Heart left ventricle (tissue), 13 donors: ENCODE results near the gene SUGCT.

Experiments
- CTCF ChIP-seq, 12 donors: fragments of 200-600 bp; sonication (generic) in 4 of 12; IDR thresholded peaks; one replicate each; pipeline versions ENCODE4 v1.5.0 to v1.8.0; 2018 to 2022; ENCODE audit warnings: antibody characterized with exemption in 12 of 12, mild to moderate bottlenecking in 5 of 12
- POLR2A ChIP-seq, 2 donors: fragments of 450-650 bp; IDR thresholded peaks; one replicate each; pipeline ENCODE4 v1.6.1; 2017; ENCODE audit warnings: antibody characterized with exemption in 2 of 2, mild to moderate bottlenecking in 2 of 2, moderate library complexity in 2 of 2
- donor health status: ischemic (EF 13 %, LVEDD 7.1; RV severe dilation, severe dysfunction).
- donor health status: DM: no; HTN: yes; CAD: no.
- donor health status: DM: no; HTN: no; CAD: no.
- donor health status: ischemic (EF 25% LVEDD 6.9; RV normal size, moderate dysfunction).
- donor health status: ischemic (EF 25% LVEDD 5.7; RV mildly dilated, moderate dysfunction).
- donor health status: ischemic (EF 35%, LVEDD 5.7; RV mildly dilated, moderate dysfunction).
- donor health status: nonischemic (EF 11% LVEDD 7.7; RV severe dilation, severe dysfunction).
- donor health status: DM: yes; HTN: yes; CAD: no.
- donor health status: PGD.
- donor health status: ischemic (EF 29% LVEDD 5.4; RV normal size, mild dysfunction).
- donor health status: nonischemic (EF 23%, LVEDD 6.1; RV moderate dilation, normal function).

- TF ChIP-seq CTCF (IDR thresholded peaks at IDR 0.05) = no peak
- no peak for TF ChIP-seq POLR2A (IDR thresholded peaks at IDR 0.05)
Measured at GRCh38 chr7:40374575-40374974, 239.8 kb downstream of the SUGCT start.
